Kidney (tissue), 14 donors: ENCODE measurements around the gene PDE4D. TPM values are rescaled to one million over a fixed set of nuclear protein-coding genes. Genes with fewer than 3 reads are reported as not detected.
"Not testable (repeated sequence)": the region's sequence is repeated elsewhere in the genome, so short reads cannot be mapped to it uniquely, and the experiment has no call there.

Experiments used
- DNase-seq, 5 donors: peaks; one replicate each; pipeline ENCODE4 v3.0.0-alpha.2; 2013 to 2020
- FAIRE-seq: peaks from 2 replicates; lab custom pipeline; 2012; peaks lifted over from hg19 to GRCh38; lab: Jason Lieb, UNC
- H3K27ac ChIP-seq, 2 donors: one replicate each; pipeline ENCODE4 v1.7.0; 2013; ENCODE audit warnings: low read depth in 2 of 2, low read length in 2 of 2, inconsistent platforms in 1 of 2
- H3K27me3 ChIP-seq: one replicate; pipeline ENCODE4 v1.7.1; 2013; ENCODE audit warnings: low read length, inconsistent platforms; ENCODE audit not compliant: control insufficient read depth, insufficient read depth
- H3K36me3 ChIP-seq, 3 donors: one replicate each; pipeline versions ENCODE4 v1.7.0 to v1.7.1; 2013; ENCODE audit warnings: low read length in 3 of 3, control low read depth in 1 of 3, inconsistent platforms in 1 of 3; ENCODE audit not compliant: insufficient read depth in 3 of 3, control insufficient read depth in 2 of 3
- H3K4me1 ChIP-seq, 3 donors: one replicate each; pipeline versions ENCODE4 v1.7.0 to v1.7.1; 2013; ENCODE audit warnings: low read length in 3 of 3, inconsistent platforms in 1 of 3, low read depth in 1 of 3; ENCODE audit not compliant: control insufficient read depth in 2 of 3, insufficient read depth in 2 of 3
- H3K4me3 ChIP-seq, 3 donors: one replicate each; pipeline versions ENCODE4 v1.7.0 to v1.8.1; 2013; ENCODE audit warnings: low read length in 3 of 3, control low read depth in 1 of 3, inconsistent platforms in 1 of 3
- H3K9ac ChIP-seq, 3 donors: one replicate each; pipeline versions ENCODE4 v1.7.0 to v1.7.1; 2013; ENCODE audit warnings: low read length in 3 of 3, control low read depth in 1 of 3, inconsistent platforms in 1 of 3
- H3K9me3 ChIP-seq, 3 donors: one replicate each; pipeline versions ENCODE4 v1.7.0 to v1.7.1; 2013; ENCODE audit warnings: low read length in 3 of 3, control low read depth in 1 of 3, inconsistent platforms in 1 of 3; ENCODE audit not compliant: control insufficient read depth in 2 of 3, insufficient read depth in 1 of 3
- CTCF ChIP-seq: IDR thresholded peaks from 3 replicates; pipeline ENCODE4 v1.5.1; 2012; ENCODE audit warnings: mild to moderate bottlenecking, moderate library complexity, borderline replicate concordance; ENCODE audit not compliant: insufficient read depth; ENCODE audit errors: extremely low read depth
- intact Hi-C: fragments of 100-400 bp; cut with DNase I; formaldehyde crosslinking; loops from one replicate; pipeline ENCODE4 v1.11.1; 2022
- polyA plus RNA-seq: library from polyadenylated mRNA; stranded (reverse); fragments of 350-450 nt; fragmentation: Illumina TruSeq; extraction: RNeasy Lipid Tissue Mini Kit (QIAGEN cat#74804); gene quantifications from one replicate; pipeline ENCODE4 v1.2.3, GENCODE V29; 2014; ENCODE audit warnings: low read depth, low replicate concordance; ENCODE audit not compliant: insufficient read depth
- total RNA-seq: library from RNA; stranded (reverse); fragmentation: NEBNext Ultra II Directional; extraction: Animal tissue kit (Norgen Biotek cat#: 25700); gene quantifications from one replicate; pipeline ENCODE4 v1.2.1, GENCODE V29; 2021
- donor health status: control.
- donor health status: control.
- donor health status: control.
- donor health status: control.
- donor health status: control.
- donor health status: DM: yes; HTN: yes; CAD: no.
- donor health status: Normal renal cell carcinoma (clear cell type).

PDE4D gene
- total and polyA plus RNA-seq, 2 donors from 2014 or later: 9.2 to 78.9 TPM

DNA sequence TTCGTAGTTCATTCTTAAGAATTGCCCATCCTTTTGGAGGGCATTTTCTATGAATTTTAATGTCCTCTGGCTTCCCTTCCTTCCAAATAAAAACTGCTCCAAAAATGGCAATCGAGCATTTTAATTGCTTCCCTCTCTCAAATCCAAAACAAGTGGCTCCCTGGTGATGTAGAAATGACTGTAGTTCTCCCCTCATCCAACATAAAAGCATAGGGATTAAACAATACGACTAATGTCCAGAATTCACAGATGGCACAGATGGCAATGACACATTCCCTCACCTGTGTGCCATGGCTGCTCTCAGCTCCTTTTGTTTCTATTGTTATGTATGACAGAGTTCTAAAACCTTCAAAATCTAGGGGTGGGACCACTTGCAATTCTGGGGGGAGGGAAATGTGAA is 893.3 kb downstream of the PDE4D start:
- TF ChIP-seq CTCF: no peak
- Histone ChIP-seq H3K27me3 (no peaks in the 10 kb centered on the region), H3K27ac (no peak overlapping the region), H3K9me3 (no peaks in the 10 kb centered on the region), H3K9ac (no peak overlapping the region), H3K36me3 (no peaks in the 10 kb centered on the region), H3K4me3 (no peak overlapping the region), H3K4me1 (no peaks in the 10 kb centered on the region)
- FAIRE-seq (no peak), DNase-seq (no peak)
- intact Hi-C loops: loop anchor here (10.0 kb wide), 1 partner anchor 115 kb away; no protein-coding TSS in a partner anchor

GRCh38 chr5:58999804-59000203 is 893.7 kb downstream of the PDE4D start:
- no peak for TF ChIP-seq CTCF
- intact Hi-C loops: loop anchor here (10.0 kb wide), 1 partner anchor 115 kb away; no protein-coding TSS in a partner anchor
- FAIRE-seq: no peak

DNA sequence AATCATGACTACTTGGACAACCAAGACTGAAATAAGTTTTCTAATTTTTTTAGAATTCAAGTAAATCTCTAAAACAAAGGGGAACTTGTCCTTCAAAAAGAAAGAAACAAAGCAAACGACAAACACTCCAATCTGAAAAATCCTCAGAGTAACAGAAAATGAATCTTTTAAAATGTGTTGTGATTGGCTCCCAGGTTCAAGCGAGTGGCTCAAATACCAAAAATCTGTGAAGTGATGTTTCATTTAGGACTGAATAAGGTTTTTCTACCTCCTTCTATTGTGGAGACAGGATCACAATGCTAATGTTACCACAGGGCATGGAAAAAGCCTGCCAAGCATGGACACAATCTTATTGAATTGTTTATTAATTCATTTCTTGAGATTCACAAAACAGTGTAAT is 895.0 kb downstream of the PDE4D start:
- Histone ChIP-seq H3K27ac (no peak overlapping the region), H3K36me3 (no peaks in the 10 kb centered on the region), H3K4me3 (no peak overlapping the region), H3K9ac (no peak overlapping the region), H3K27me3 (no peaks in the 10 kb centered on the region), H3K9me3 (no peaks in the 10 kb centered on the region), H3K4me1 (no peaks in the 10 kb centered on the region)
- intact Hi-C loops: no loop called here
- DNase-seq: no peak
- no peak for FAIRE-seq
- no peak for TF ChIP-seq CTCF

More at GRCh38 chr5:58999804-59000203, 893.7 kb downstream of the PDE4D start:
- Histone ChIP-seq H3K4me3 (no peak overlapping the region), H3K36me3 (no peaks in the 10 kb centered on the region), H3K4me1 (no peaks in the 10 kb centered on the region), H3K9me3 (no peaks in the 10 kb centered on the region), H3K27me3 (no peaks in the 10 kb centered on the region), H3K27ac (no peak overlapping the region), H3K9ac (no peak overlapping the region)
- no peak for DNase-seq

DNA sequence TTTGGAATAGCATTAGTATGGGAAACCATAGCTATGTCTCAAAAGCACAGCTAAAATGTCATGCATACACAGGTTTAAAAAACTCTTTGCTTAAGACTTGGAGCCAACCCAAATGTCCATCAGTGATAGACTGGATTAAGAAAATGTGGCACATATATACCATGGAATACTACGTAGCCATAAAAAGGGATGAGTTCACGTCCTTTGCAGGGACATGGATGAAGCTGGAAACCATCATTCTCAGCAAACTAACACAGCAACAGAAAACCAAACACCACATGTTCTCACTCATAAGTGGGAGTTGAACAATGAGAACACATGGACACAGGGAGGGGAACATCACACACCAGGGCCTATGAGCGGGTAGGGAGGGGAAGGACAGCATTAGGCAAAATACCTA is 897.7 kb downstream of the PDE4D start:
- H3K9me3 ChIP-seq, FAIRE-seq, intact Hi-C loops: not testable (repeated sequence)

More for the DNA sequence above, 897.7 kb downstream of the PDE4D start:
- H3K27me3 ChIP-seq, H3K27ac ChIP-seq, H3K9ac ChIP-seq, DNase-seq, H3K4me3 ChIP-seq, H3K36me3 ChIP-seq, H3K4me1 ChIP-seq: not testable (repeated sequence)
